HepG2 (cell line): ENCODE data around the gene WDR6. TPM values are rescaled to one million over a fixed set of nuclear protein-coding genes. Genes with fewer than 3 reads are reported as not detected.

ENCODE experiments used
- ETV5 ChIP-seq: IDR thresholded peaks from 2 replicates; pipeline ENCODE4 v1.6.1; 2018; ENCODE audit warnings: missing biosample characterization, missing genetic modification reagents, inconsistent platforms, borderline replicate concordance
- FOSL1 ChIP-seq: sonication (generic); formaldehyde crosslinking; IDR thresholded peaks from 2 replicates; pipeline ENCODE4 v1.9.0; 2021; ENCODE audit warnings: missing genetic modification reagents, borderline replicate concordance
- MEIS1 ChIP-seq: sonication (generic); formaldehyde crosslinking; IDR thresholded peaks from 2 replicates; pipeline ENCODE4 v1.9.0; 2021; ENCODE audit warnings: mild to moderate bottlenecking, missing genetic modification reagents, moderate library complexity, borderline replicate concordance
- NCOA5 ChIP-seq: sonication (generic); formaldehyde crosslinking; IDR thresholded peaks from 2 replicates; pipeline ENCODE4 v1.4.0; 2020; ENCODE audit warnings: missing genetic modification reagents
- RARA ChIP-seq: IDR thresholded peaks from 2 replicates; pipeline ENCODE4 v1.6.1; 2016; ENCODE audit warnings: missing genetic modification reagents, missing compliant biosample characterization
- SAP130 ChIP-seq: IDR thresholded peaks from 2 replicates; pipeline ENCODE4 v1.6.1; 2016; ENCODE audit warnings: low read depth
- SOX5 ChIP-seq: IDR thresholded peaks from 2 replicates; pipeline ENCODE4 v1.6.1; 2016; ENCODE audit warnings: borderline replicate concordance
- SRSF1 ChIP-seq: fragments of 200-400 bp; formaldehyde crosslinking; optimal IDR thresholded peaks from 2 replicates; pipeline ENCODE3; 2017; ENCODE audit warnings: mild to moderate bottlenecking, low read depth, low read length, moderate library complexity
- SSRP1 ChIP-seq: IDR thresholded peaks from 2 replicates; pipeline ENCODE4 v1.6.1; 2016; ENCODE audit warnings: control low read depth
- ZFP90 ChIP-seq: sonication (generic); formaldehyde crosslinking; IDR thresholded peaks from 2 replicates; pipeline ENCODE4 v1.8.0; 2022; ENCODE audit warnings: missing genetic modification reagents, mild to moderate bottlenecking, inconsistent platforms, borderline replicate concordance
- ZNF205 ChIP-seq: IDR thresholded peaks from 2 replicates; pipeline ENCODE4 v1.6.1; 2018; ENCODE audit warnings: missing biosample characterization, missing genetic modification reagents
- ZNF225 ChIP-seq: sonication (generic); formaldehyde crosslinking; IDR thresholded peaks from 2 replicates; pipeline ENCODE4 v1.4.0; 2020; ENCODE audit warnings: mild to moderate bottlenecking, missing genetic modification reagents
- ZSCAN12 ChIP-seq: sonication (generic); formaldehyde crosslinking; IDR thresholded peaks from 2 replicates; pipeline ENCODE4 v1.9.0; 2021; ENCODE audit warnings: mild to moderate bottlenecking, missing genetic modification reagents
- polyA plus RNA-seq, 8 experiments: library from polyadenylated mRNA; depleted of rRNA in 3 of 8; stranded (reverse) in 7 of 8; unstranded in 1 of 8; fragments of >200 nt; fragmentation: Illumina TruSeq in 4 of 8; extraction: Trizol in 4 of 8; gene quantifications; 2 replicates each; pipeline versions ENCODE4 v1.2.1 to v1.2.3, GENCODE V29; 2011 to 2016; ENCODE audit warnings: low read depth in 4 of 8, missing spikeins in 1 of 8, mixed read lengths in 1 of 8; ENCODE audit not compliant: insufficient read depth in 1 of 8
- total RNA-seq, 5 experiments: library from RNA; depleted of rRNA; stranded (reverse); fragments of >200 nt; fragmentation: Illumina TruSeq; extraction: Trizol; gene quantifications; 2 replicates each; pipeline ENCODE4 v1.2.3, GENCODE V29; 2016; ENCODE audit warnings: low read depth in 1 of 5
- TF ChIP-seq, protein P1 (sequence below): sonication (generic); formaldehyde crosslinking; IDR thresholded peaks from 2 replicates; pipeline ENCODE4 v1.5.1; 2020; ENCODE audit warnings: missing genetic modification reagents, mild to moderate bottlenecking, borderline replicate concordance
- TF ChIP-seq, protein P2 (sequence below): sonication (generic); formaldehyde crosslinking; IDR thresholded peaks from 2 replicates; pipeline ENCODE4 v1.5.1; 2020; ENCODE audit warnings: missing genetic modification reagents, mild to moderate bottlenecking, borderline replicate concordance
- TF ChIP-seq, protein P3 (sequence below): IDR thresholded peaks from 2 replicates; pipeline ENCODE4 v1.6.1; 2016; ENCODE audit warnings: control low read depth
- TF ChIP-seq, protein P4 (sequence below): sonication (generic); formaldehyde crosslinking; IDR thresholded peaks from 2 replicates; pipeline ENCODE4 v1.4.0; 2020; ENCODE audit warnings: mild to moderate bottlenecking, missing genetic modification reagents
- TF ChIP-seq, protein P5 (sequence below): IDR thresholded peaks from 2 replicates; pipeline ENCODE4 v1.4.0; 2020; ENCODE audit warnings: mild to moderate bottlenecking, missing genetic modification reagents
- TF ChIP-seq, protein P6 (sequence below): sonication (generic); formaldehyde crosslinking; IDR thresholded peaks from 2 replicates; pipeline ENCODE4 v1.4.0; 2020; ENCODE audit warnings: missing genetic modification reagents

Gene WDR6
- total and polyA plus RNA-seq, 2 of the 13 experiments (the other 11 are each of a cell fraction or from before 2014, with no cell fraction given), result 73.4 to 139 TPM

DNA sequence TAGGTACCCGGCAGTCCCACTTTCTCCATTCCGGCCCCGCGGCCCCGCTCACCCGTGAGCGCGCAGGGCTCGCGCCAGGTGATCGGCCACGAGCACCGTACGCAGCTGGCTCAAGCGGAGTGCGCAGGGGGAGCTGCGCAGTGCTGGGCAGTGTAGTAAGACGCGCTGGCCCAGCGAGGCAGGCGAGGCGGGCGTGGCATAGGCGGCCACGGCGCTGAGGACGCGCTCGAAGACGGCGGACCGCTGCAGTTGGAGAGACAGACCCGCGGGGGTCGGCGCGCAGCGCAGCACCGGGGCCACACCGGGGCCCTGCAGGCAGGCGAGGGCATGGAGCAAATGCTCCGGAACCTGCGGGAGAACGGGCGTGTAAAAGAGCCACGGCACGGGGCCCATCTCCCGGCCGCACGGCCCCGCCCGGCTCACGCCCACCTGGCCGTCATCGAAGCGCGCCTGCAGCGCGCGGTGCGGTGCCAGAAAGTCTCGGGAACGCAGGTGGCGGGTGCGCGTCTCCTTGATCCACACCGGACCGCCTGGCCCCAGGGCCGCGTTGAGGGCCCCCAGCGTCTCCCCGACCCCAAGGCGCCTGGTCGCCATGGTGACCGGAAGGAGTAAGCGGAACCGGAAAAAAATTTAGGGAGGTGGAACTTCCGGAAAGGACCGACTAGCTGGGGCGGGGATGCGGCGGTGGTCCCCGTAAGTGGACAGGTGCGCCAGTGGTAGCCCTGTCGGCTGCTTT lies 10.9 kb downstream of the WDR6 start, which contains the start of gene DALRD3 (continued):
- TF ChIP-seq, protein P1, sequence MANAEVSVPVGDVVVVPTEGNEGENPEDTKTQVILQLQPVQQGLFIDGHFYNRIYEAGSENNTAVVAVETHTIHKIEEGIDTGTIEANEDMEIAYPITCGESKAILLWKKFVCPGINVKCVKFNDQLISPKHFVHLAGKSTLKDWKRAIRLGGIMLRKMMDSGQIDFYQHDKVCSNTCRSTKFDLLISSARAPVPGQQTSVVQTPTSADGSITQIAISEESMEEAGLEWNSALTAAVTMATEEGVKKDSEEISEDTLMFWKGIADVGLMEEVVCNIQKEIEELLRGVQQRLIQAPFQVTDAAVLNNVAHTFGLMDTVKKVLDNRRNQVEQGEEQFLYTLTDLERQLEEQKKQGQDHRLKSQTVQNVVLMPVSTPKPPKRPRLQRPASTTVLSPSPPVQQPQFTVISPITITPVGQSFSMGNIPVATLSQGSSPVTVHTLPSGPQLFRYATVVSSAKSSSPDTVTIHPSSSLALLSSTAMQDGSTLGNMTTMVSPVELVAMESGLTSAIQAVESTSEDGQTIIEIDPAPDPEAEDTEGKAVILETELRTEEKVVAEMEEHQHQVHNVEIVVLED (CRISPR knock-in tag), result peak; percentile 72; the same call in 1 of the 2 replicates
- TF ChIP-seq ETV5 (CRISPR knock-in tag) (peak; percentile 64; the same call in 1 of the 2 replicates), ZNF225 (CRISPR knock-in tag) (no peak; the same call in 1 of the 2 replicates), ZFP90 (no peak; the same call in 1 of the 2 replicates), MEIS1 (CRISPR knock-in tag) (peak; percentile 88), RARA (no peak), SOX5 (CRISPR knock-in tag) (no peak), FOSL1 (CRISPR knock-in tag) (no peak), ZSCAN12 (CRISPR knock-in tag) (no peak; the same call in 1 of the 2 replicates), SSRP1 (CRISPR knock-in tag) (no peak), NCOA5 (no peak), ZNF205 (CRISPR knock-in tag) (no peak), SRSF1 (peak; percentile 29), SAP130 (CRISPR knock-in tag) (peak; percentile 83)
- TF ChIP-seq, protein P2, sequence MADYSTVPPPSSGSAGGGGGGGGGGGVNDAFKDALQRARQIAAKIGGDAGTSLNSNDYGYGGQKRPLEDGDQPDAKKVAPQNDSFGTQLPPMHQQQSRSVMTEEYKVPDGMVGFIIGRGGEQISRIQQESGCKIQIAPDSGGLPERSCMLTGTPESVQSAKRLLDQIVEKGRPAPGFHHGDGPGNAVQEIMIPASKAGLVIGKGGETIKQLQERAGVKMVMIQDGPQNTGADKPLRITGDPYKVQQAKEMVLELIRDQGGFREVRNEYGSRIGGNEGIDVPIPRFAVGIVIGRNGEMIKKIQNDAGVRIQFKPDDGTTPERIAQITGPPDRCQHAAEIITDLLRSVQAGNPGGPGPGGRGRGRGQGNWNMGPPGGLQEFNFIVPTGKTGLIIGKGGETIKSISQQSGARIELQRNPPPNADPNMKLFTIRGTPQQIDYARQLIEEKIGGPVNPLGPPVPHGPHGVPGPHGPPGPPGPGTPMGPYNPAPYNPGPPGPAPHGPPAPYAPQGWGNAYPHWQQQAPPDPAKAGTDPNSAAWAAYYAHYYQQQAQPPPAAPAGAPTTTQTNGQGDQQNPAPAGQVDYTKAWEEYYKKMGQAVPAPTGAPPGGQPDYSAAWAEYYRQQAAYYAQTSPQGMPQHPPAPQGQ, result no peak
- TF ChIP-seq, protein P3, sequence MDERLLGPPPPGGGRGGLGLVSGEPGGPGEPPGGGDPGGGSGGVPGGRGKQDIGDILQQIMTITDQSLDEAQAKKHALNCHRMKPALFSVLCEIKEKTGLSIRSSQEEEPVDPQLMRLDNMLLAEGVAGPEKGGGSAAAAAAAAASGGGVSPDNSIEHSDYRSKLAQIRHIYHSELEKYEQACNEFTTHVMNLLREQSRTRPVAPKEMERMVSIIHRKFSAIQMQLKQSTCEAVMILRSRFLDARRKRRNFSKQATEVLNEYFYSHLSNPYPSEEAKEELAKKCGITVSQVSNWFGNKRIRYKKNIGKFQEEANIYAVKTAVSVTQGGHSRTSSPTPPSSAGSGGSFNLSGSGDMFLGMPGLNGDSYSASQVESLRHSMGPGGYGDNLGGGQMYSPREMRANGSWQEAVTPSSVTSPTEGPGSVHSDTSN (CRISPR knock-in tag), result no peak
- TF ChIP-seq, protein P4, sequence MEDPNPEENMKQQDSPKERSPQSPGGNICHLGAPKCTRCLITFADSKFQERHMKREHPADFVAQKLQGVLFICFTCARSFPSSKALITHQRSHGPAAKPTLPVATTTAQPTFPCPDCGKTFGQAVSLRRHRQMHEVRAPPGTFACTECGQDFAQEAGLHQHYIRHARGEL (CRISPR knock-in tag), result no peak; the same call in 1 of the 2 replicates
- TF ChIP-seq, protein P5, sequence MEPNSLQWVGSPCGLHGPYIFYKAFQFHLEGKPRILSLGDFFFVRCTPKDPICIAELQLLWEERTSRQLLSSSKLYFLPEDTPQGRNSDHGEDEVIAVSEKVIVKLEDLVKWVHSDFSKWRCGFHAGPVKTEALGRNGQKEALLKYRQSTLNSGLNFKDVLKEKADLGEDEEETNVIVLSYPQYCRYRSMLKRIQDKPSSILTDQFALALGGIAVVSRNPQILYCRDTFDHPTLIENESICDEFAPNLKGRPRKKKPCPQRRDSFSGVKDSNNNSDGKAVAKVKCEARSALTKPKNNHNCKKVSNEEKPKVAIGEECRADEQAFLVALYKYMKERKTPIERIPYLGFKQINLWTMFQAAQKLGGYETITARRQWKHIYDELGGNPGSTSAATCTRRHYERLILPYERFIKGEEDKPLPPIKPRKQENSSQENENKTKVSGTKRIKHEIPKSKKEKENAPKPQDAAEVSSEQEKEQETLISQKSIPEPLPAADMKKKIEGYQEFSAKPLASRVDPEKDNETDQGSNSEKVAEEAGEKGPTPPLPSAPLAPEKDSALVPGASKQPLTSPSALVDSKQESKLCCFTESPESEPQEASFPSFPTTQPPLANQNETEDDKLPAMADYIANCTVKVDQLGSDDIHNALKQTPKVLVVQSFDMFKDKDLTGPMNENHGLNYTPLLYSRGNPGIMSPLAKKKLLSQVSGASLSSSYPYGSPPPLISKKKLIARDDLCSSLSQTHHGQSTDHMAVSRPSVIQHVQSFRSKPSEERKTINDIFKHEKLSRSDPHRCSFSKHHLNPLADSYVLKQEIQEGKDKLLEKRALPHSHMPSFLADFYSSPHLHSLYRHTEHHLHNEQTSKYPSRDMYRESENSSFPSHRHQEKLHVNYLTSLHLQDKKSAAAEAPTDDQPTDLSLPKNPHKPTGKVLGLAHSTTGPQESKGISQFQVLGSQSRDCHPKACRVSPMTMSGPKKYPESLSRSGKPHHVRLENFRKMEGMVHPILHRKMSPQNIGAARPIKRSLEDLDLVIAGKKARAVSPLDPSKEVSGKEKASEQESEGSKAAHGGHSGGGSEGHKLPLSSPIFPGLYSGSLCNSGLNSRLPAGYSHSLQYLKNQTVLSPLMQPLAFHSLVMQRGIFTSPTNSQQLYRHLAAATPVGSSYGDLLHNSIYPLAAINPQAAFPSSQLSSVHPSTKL (CRISPR knock-in tag), result no peak
- TF ChIP-seq, protein P6, sequence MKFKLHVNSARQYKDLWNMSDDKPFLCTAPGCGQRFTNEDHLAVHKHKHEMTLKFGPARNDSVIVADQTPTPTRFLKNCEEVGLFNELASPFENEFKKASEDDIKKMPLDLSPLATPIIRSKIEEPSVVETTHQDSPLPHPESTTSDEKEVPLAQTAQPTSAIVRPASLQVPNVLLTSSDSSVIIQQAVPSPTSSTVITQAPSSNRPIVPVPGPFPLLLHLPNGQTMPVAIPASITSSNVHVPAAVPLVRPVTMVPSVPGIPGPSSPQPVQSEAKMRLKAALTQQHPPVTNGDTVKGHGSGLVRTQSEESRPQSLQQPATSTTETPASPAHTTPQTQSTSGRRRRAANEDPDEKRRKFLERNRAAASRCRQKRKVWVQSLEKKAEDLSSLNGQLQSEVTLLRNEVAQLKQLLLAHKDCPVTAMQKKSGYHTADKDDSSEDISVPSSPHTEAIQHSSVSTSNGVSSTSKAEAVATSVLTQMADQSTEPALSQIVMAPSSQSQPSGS (CRISPR knock-in tag), result no peak
